Upper lobe of left lung (tissue), 6 donors: ENCODE data around the gene SNAP47. TPM values are rescaled to one million over a fixed set of nuclear protein-coding genes. Genes with fewer than 3 reads are reported as not detected.

ENCODE experiments used
- ATAC-seq, 2 donors: fragments of 200-7000 bp; cut with Tn5 transposase; one replicate each; pipeline ENCODE4 v1.9.1; 2022; ENCODE audit warnings: mild to moderate bottlenecking in 2 of 2, moderate library complexity in 2 of 2; ENCODE audit not compliant: low FRiP score in 2 of 2
- DNase-seq, 2 donors: peaks; one replicate each; pipeline ENCODE4 v3.0.0-alpha.2; 2019 to 2020
- H3K27ac ChIP-seq, 4 donors: fragments of 200-600 bp; sonication (generic); one replicate each; pipeline ENCODE4 v1.5.1; 2016 to 2019
- H3K27me3 ChIP-seq, 4 donors: fragments of 200-600 bp; sonication (generic); one replicate each; pipeline ENCODE4 v1.5.1; 2017 to 2019
- H3K36me3 ChIP-seq, 4 donors: fragments of 200-600 bp; sonication (generic); one replicate each; pipeline ENCODE4 v1.5.1; 2016 to 2019
- H3K4me1 ChIP-seq, 4 donors: fragments of 200-600 bp; sonication (generic); one replicate each; pipeline ENCODE4 v1.5.1; 2018 to 2019
- H3K4me3 ChIP-seq, 4 donors: fragments of 200-600 bp; sonication (generic); one replicate each; pipeline ENCODE4 v1.5.1; 2017 to 2019; ENCODE audit warnings: mild to moderate bottlenecking in 2 of 4, moderate library complexity in 1 of 4
- H3K9me3 ChIP-seq, 4 donors: fragments of 200-600 bp; sonication (generic); one replicate each; pipeline ENCODE4 v1.5.1; 2018 to 2019
- CTCF ChIP-seq, 6 experiments: fragments of 450-650 bp in 4 of 6; fragments of 200-600 bp in 2 of 6; sonication (generic) in 2 of 6; IDR thresholded peaks; one replicate each; pipeline ENCODE4 v1.5.1; 2016 to 2019; ENCODE audit warnings: antibody characterized with exemption in 6 of 6
- EP300 ChIP-seq, 4 donors: sonication (generic); formaldehyde crosslinking; IDR thresholded peaks; one replicate each; pipeline ENCODE4 v1.5.1; 2017; ENCODE audit warnings: antibody characterized with exemption in 4 of 4, control low read depth in 2 of 4
- POLR2A ChIP-seq, 4 donors: fragments of 450-650 bp; IDR thresholded peaks; one replicate each; pipeline ENCODE4 v1.5.1; 2016 to 2017; ENCODE audit warnings: antibody characterized with exemption in 4 of 4, mild to moderate bottlenecking in 2 of 4
- POLR2AphosphoS5 ChIP-seq, 2 donors: sonication (generic); formaldehyde crosslinking; IDR thresholded peaks; one replicate each; pipeline ENCODE4 v1.5.1; 2017; ENCODE audit warnings: antibody characterized with exemption in 2 of 2
- WGBS, 2 donors: methylation state at CpG; one replicate each; pipeline ENCODE4 v1.1.5; 2017 to 2018; 5-methylcytosine and 5-hydroxymethylcytosine counted together
- total RNA-seq, 6 donors: library from RNA; depleted of rRNA in 4 of 6; stranded (reverse); fragments of >200 nt in 4 of 6; gene quantifications; one replicate each; pipeline versions ENCODE4 v1.1.0 to v1.2.1, GENCODE V29; 2016 to 2021
- donor health status: DM: no; HTN: no; CAD: no; lungs with moderate emphysema.
- donor health status: DM: no; HTN: yes; CAD: no; lungs with severe emphysema.

Gene SNAP47
- total RNA-seq, 6 donors from 2014 or later, result 26.7 to 62.9 (median 35.1) TPM

- no peaks in the 10 kb centered on the region for H3K27me3 ChIP-seq
- peak overlapping the region in 3 of 4 donors; percentile 59 to 66 (median 64) for H3K4me3 ChIP-seq
- 32 to 44% methylated on average over 23 to 41 of the region's 45 CpGs for WGBS, 2 donors
- H3K36me3 ChIP-seq, result no peaks in the 10 kb centered on the region
- H3K27ac ChIP-seq, result peak overlapping the region in 3 of 4 donors; percentile 55 to 76 (median 69)
- ATAC-seq (peak; percentile 1 to 11), DNase-seq (peak in 1 of 2 donors; percentile 81)
- TF ChIP-seq CTCF (IDR thresholded peaks at IDR 0.05) (no peak), POLR2A (IDR thresholded peaks at IDR 0.05) (no peak), POLR2AphosphoS5 (IDR thresholded peaks at IDR 0.05) (no peak), EP300 (IDR thresholded peaks at IDR 0.05) (no peak)
- peaks cover 19 to 30% (median 23%) of the 10 kb centered on the region in 4 donors for H3K4me1 ChIP-seq
- H3K9me3 ChIP-seq, result no peaks in the 10 kb centered on the region
Measured at GRCh38 chr1:227786673-227787512, 51.7 kb downstream of the SNAP47 start.

- TF ChIP-seq CTCF (IDR thresholded peaks at IDR 0.05) (no peak), POLR2A (IDR thresholded peaks at IDR 0.05) (peak in 3 of 4 donors; percentile 20 to 73 (median 46)), EP300 (IDR thresholded peaks at IDR 0.05) (no peak), POLR2AphosphoS5 (IDR thresholded peaks at IDR 0.05) (peak in 1 of 2 donors; percentile 76)
- WGBS, 2 donors, result 1% methylated on average over 50 of the region's 60 CpGs; no CpG with 5 or more reads in 1 of the 2 donors
Measured at GRCh38 chr1:227787513-227788270, 52.5 kb downstream of the SNAP47 start.

GRCh38 chr1:227788271-227789083 is 53.2 kb downstream of the SNAP47 start:
- DNase-seq (peak; percentile 76 to 96), ATAC-seq (peak; percentile 74)
- TF ChIP-seq CTCF (IDR thresholded peaks at IDR 0.05) (no peak), POLR2A (IDR thresholded peaks at IDR 0.05) (peak in 2 of 4 donors; percentile 23 to 45)
- Histone ChIP-seq H3K36me3 (no peaks in the 10 kb centered on the region), H3K4me1 (peaks cover 19 to 30% (median 23%) of the 10 kb centered on the region in 4 donors), H3K27me3 (no peaks in the 10 kb centered on the region), H3K9me3 (no peaks in the 10 kb centered on the region), H3K27ac (peak overlapping the region; percentile 44 to 76 (median 63)), H3K4me3 (peak overlapping the region; percentile 47 to 66 (median 62))
- WGBS, 2 donors, result 0 to 1% methylated on average over 15 to 55 of the region's 68 CpGs

More at GRCh38 chr1:227787513-227788270, 52.5 kb downstream of the SNAP47 start:
- H3K27me3 ChIP-seq, result no peaks in the 10 kb centered on the region
- H3K36me3 ChIP-seq, result no peaks in the 10 kb centered on the region
- no peaks in the 10 kb centered on the region for H3K9me3 ChIP-seq
- H3K4me3 ChIP-seq, result peak overlapping the region; percentile 47 to 66 (median 62)
- DNase-seq (peak; percentile 97 to 99), ATAC-seq (peak; percentile 93 to 97)
- H3K4me1 ChIP-seq, result peaks cover 19 to 30% (median 23%) of the 10 kb centered on the region in 4 donors
- peak overlapping the region; percentile 55 to 76 (median 68) for H3K27ac ChIP-seq
